HL-60/S4 treated with phorbol 12-myristate 13-acetate at 8.2 ng/mL for 4 days and 3 days (cell line): ENCODE measurements around the gene CALY.

Experiments used
- in situ Hi-C: fragments of 300-500 bp; cut with MboI; formaldehyde crosslinking; loops from 2 replicates; pipeline ENCODE4 v1.15.0; 2022; ENCODE audit warnings: low sequenced_read_pairs

CALY gene

DNA sequence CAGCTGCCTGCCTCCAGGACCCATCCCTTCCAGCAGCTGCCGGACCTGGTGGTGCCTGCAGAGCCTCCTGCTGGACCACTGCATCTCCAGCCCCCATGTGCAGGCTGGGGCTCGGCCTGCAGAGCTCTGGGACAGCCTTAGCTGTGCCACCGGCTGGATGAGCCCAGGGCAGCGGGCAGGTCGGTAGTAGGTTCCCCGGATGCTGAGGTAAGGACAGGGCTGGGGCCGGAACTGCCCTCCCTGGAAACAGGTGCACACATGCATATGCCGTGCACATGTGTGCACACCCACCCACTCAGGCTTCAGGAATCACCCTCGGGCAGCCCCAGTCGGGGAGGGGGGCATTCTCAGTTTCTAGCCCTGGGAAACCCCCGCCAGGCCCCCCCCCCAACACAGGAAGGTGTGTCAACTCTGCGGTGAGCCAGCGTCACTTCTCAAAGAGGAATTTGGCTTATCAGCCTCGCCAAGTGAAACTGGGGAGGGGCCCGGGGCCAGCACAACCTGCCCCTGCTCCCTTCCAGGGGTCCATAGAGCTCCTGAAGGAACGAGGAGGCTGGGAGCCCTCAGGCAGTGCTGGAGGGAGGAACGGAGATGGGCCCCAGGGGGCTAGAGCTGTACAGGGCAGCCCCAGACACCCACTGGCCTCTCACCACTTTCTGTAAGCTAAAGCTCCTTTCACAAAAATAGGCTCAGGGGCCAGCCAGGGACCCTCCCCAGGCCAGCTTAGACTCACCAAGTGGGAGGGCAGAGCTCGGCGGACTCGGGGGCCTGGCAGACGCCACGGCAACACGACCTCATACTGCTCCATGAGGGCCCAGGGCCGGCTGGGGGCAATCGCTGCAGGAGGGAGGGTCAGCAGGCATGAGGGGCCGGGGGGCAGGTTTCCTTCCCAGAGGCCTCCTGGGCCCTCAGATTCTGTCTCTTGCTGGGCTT lies 61.7 kb downstream of the CALY start:
- in situ Hi-C loops = no loop called here
